Breast epithelium (tissue), 3 donors: ENCODE data around the gene DUS1L.

ENCODE experiments used
- POLR2A ChIP-seq: fragments of 450-650 bp; IDR thresholded peaks from one replicate; pipeline ENCODE4 v1.6.1; 2016; ENCODE audit warnings: antibody characterized with exemption, mild to moderate bottlenecking, moderate library complexity
- POLR2AphosphoS5 ChIP-seq, 3 donors: sonication (generic); formaldehyde crosslinking; IDR thresholded peaks; one replicate each; pipeline ENCODE4 v1.6.1; 2017; ENCODE audit warnings: antibody characterized with exemption in 3 of 3
- TF ChIP-seq, protein P1 (sequence below), 3 donors: fragments of 450-650 bp; IDR thresholded peaks; one replicate each; pipeline ENCODE4 v1.5.1; 2016 to 2017; ENCODE audit warnings: antibody characterized with exemption in 3 of 3, mild to moderate bottlenecking in 3 of 3, moderate library complexity in 3 of 3

DNA sequence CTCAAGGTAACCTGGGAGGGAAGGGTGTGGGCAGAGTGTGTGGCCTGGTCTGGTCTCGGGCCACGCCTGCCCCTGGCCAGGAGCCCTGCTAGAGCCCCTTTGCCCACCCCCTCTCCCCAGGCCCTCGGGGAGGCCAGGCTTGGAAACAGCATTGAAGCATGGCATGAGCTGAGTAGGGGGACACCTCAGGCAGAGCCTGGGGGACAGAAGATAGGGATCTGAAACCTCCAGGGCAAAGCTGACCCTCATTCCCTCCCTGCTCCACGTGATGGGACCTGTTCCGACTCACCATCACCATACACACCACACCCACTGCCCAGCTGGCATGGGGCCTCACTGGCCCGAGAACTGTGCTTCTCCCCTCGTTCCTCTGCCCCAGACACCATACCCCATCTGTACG, 16.5 kb downstream of the DUS1L start:
- TF ChIP-seq, protein P1, sequence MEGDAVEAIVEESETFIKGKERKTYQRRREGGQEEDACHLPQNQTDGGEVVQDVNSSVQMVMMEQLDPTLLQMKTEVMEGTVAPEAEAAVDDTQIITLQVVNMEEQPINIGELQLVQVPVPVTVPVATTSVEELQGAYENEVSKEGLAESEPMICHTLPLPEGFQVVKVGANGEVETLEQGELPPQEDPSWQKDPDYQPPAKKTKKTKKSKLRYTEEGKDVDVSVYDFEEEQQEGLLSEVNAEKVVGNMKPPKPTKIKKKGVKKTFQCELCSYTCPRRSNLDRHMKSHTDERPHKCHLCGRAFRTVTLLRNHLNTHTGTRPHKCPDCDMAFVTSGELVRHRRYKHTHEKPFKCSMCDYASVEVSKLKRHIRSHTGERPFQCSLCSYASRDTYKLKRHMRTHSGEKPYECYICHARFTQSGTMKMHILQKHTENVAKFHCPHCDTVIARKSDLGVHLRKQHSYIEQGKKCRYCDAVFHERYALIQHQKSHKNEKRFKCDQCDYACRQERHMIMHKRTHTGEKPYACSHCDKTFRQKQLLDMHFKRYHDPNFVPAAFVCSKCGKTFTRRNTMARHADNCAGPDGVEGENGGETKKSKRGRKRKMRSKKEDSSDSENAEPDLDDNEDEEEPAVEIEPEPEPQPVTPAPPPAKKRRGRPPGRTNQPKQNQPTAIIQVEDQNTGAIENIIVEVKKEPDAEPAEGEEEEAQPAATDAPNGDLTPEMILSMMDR (IDR thresholded peaks at IDR 0.05), result no peak
- TF ChIP-seq POLR2AphosphoS5 (IDR thresholded peaks at IDR 0.05), result no peak
- TF ChIP-seq POLR2A, result no peak
